Naive thymus-derived CD4-positive, alpha-beta T cell (primary cell): Measurements from ENCODE around the gene CWC15. TPM values are rescaled to one million over a fixed set of nuclear protein-coding genes. Genes with fewer than 3 reads are reported as not detected.

Source experiments
- ATAC-seq: fragments of 150-1000 bp; cut with Tn5 transposase; 2 replicates; pipeline ENCODE4 v1.10.0; 2021; ENCODE audit warnings: mild to moderate bottlenecking, moderate library complexity
- CTCF ChIA-PET: fragments of 350-600 bp; sonication (Branson Sonifier 250); formaldehyde crosslinking; loops from one replicate; lab custom pipeline; 2021; ENCODE audit warnings: antibody characterized with exemption; lab: Charles Lee
- POLR2A ChIA-PET: fragments of 350-600 bp; sonication (Branson Sonifier 250); formaldehyde crosslinking; loops from one replicate; lab custom pipeline; 2021; ENCODE audit warnings: antibody characterized with exemption, inconsistent platforms; lab: Charles Lee
- DNase-seq, 9 donors: peaks; one replicate each; pipeline versions ENCODE4 v3.0.0 to v3.0.0-alpha.2; 2020 to 2022; ENCODE audit warnings: mixed read lengths in 1 of 9
- H3K27ac ChIP-seq: one replicate; pipeline ENCODE4 v1.7.0; 2013; ENCODE audit warnings: mild to moderate bottlenecking, low read depth, low read length, moderate library complexity
- H3K27me3 ChIP-seq, 2 donors: one replicate each; pipeline ENCODE4 v1.7.0; 2013; ENCODE audit warnings: low read length in 2 of 2, mild to moderate bottlenecking in 2 of 2, moderate library complexity in 2 of 2; ENCODE audit not compliant: control insufficient read depth in 2 of 2, insufficient read depth in 2 of 2
- H3K36me3 ChIP-seq, 3 experiments: 1 replicate in 2 of 3; 2 replicates in 1 of 3; pipeline ENCODE4 v1.7.0; 2013; ENCODE audit warnings: low read length in 3 of 3, mild to moderate bottlenecking in 3 of 3, moderate library complexity in 1 of 3; ENCODE audit not compliant: insufficient read depth in 3 of 3, control insufficient read depth in 2 of 3
- H3K4me1 ChIP-seq, 2 donors: one replicate each; pipeline ENCODE4 v1.7.0; 2013; ENCODE audit warnings: low read length in 2 of 2, mild to moderate bottlenecking in 2 of 2, moderate library complexity in 1 of 2; ENCODE audit not compliant: control insufficient read depth in 2 of 2, insufficient read depth in 2 of 2
- H3K4me3 ChIP-seq: 2 replicates; pipeline ENCODE4 v1.7.0; 2013; ENCODE audit warnings: mild to moderate bottlenecking, low read length
- H3K9me3 ChIP-seq, 3 experiments: 1 replicate in 2 of 3; 2 replicates in 1 of 3; pipeline ENCODE4 v1.7.0; 2013; ENCODE audit warnings: low read length in 3 of 3; ENCODE audit not compliant: control insufficient read depth in 2 of 3
- H3K27ac Mint-ChIP-seq, 9 donors: one replicate each; pipeline ENCODE4 v1.8.0; 2020 to 2022; ENCODE audit warnings: mixed read lengths in 9 of 9, mild to moderate bottlenecking in 8 of 9, moderate library complexity in 5 of 9, inconsistent platforms in 2 of 9
- H3K27me3 Mint-ChIP-seq, 5 donors: one replicate each; pipeline ENCODE4 v1.8.0; 2021 to 2022; ENCODE audit warnings: mixed read lengths in 5 of 5, mild to moderate bottlenecking in 1 of 5
- H3K36me3 Mint-ChIP-seq, 5 donors: one replicate each; pipeline ENCODE4 v1.8.0; 2020 to 2022; ENCODE audit warnings: mixed read lengths in 5 of 5, mild to moderate bottlenecking in 3 of 5, inconsistent platforms in 1 of 5
- H3K4me1 Mint-ChIP-seq, 7 donors: one replicate each; pipeline ENCODE4 v1.8.0; 2020 to 2022; ENCODE audit warnings: mixed read lengths in 7 of 7, mild to moderate bottlenecking in 3 of 7, inconsistent platforms in 1 of 7
- H3K4me3 Mint-ChIP-seq, 10 donors: one replicate each; pipeline ENCODE4 v1.8.0; 2020 to 2022; ENCODE audit warnings: mild to moderate bottlenecking in 10 of 10, mixed read lengths in 10 of 10, moderate library complexity in 6 of 10, inconsistent platforms in 2 of 10
- H3K9me3 Mint-ChIP-seq, 11 donors: one replicate each; pipeline ENCODE4 v1.8.0; 2020 to 2022; ENCODE audit warnings: mixed read lengths in 11 of 11, mild to moderate bottlenecking in 4 of 11, inconsistent platforms in 1 of 11, moderate library complexity in 1 of 11
- intact Hi-C, 2 donors: fragments of 100-400 bp; cut with micrococcal nuclease; formaldehyde crosslinking; loops; one replicate each; pipeline ENCODE4 v1.15.1; 2023
- polyA plus RNA-seq, 2 donors: library from polyadenylated mRNA; unstranded; fragments of 300-500 nt; fragmentation: Illumina TruSeq; gene quantifications; one replicate each; pipeline ENCODE4 v1.2.3, GENCODE V29; 2021
- total RNA-seq, 6 experiments: library from RNA in 5 of 6; stranded (reverse) in 5 of 6; gene quantifications; 1 replicate in 5 of 6; 2 replicates in 1 of 6; pipeline ENCODE4 v1.2.3 and lab custom pipeline; 2021 to 2026

CWC15 gene
- total and polyA plus RNA-seq, 7 experiments from 2014 or later, result 47.8 to 94.7 (median 66.8) TPM

DNA sequence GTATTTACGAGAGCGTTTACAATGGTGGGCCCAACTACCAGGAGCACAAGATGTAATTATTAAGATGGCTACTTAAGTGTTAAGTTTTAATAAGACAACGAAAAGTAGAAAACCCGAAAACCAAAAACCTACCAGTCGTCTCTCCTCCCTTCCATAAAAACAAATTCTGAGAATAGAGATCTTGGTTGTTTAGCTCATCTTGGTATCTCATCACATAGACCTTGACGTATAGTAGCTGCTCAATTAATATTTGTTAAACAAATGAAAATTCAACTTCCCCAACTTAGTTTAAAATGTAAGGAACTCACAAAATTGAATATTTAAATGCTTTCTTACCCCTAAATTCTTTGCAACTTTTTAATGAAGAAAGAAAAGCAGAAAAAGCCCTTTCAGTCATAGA, 822 bp upstream of the CWC15 start:
- H3K4me1 Mint-ChIP-seq, result peaks cover 13 to 54% (median 30%) of the 10 kb centered on the region in 7 donors
- intact Hi-C loops, result loop anchor here (5.0 kb wide), 7 partner anchors 163 to 1777 kb away; partner anchors contain the start of genes MED17 (in 1 of the 2) and SLC36A4 (in 1 of the 2)
- ATAC-seq, result no peak
- H3K36me3 Mint-ChIP-seq, result peaks cover 6 to 31% (median 25%) of the 10 kb centered on the region in 5 donors
- H3K27ac Mint-ChIP-seq, result peak overlapping the region in 8 of 9 donors; percentile 92 to 100 (median 96)
- H3K9me3 ChIP-seq, result no peaks in the 10 kb centered on the region
- H3K27me3 ChIP-seq, result no peaks in the 10 kb centered on the region
- ChIA-PET POLR2A (interaction anchor here (1.0 to 5.3 kb wide), 6 partner anchors 9 to 1040 kb away, joined by 4 to 53 read pairs (median 6); partner anchors contain the start of genes ENDOD1 and SRSF8), CTCF (interaction anchor here (1.0 to 1.3 kb wide), 3 partner anchors 49 to 180 kb away, joined by 3 read pairs; no protein-coding TSS in a partner anchor)
- H3K9me3 Mint-ChIP-seq, result peaks cover 0 to 5% (median 0%) of the 10 kb centered on the region in 11 donors
- peak overlapping the region; percentile 88 to 100 (median 96) for H3K4me3 Mint-ChIP-seq
- peaks cover 21 to 28% (median 23%) of the 10 kb centered on the region in 3 experiments for H3K36me3 ChIP-seq
- peak overlapping the region; percentile 91 for H3K27ac ChIP-seq
- H3K27me3 Mint-ChIP-seq, result no peaks in the 10 kb centered on the region
- peaks cover 9 to 13% of the 10 kb centered on the region in 2 donors for H3K4me1 ChIP-seq
- no peak for DNase-seq
- peak overlapping the region; percentile 81 for H3K4me3 ChIP-seq

DNA sequence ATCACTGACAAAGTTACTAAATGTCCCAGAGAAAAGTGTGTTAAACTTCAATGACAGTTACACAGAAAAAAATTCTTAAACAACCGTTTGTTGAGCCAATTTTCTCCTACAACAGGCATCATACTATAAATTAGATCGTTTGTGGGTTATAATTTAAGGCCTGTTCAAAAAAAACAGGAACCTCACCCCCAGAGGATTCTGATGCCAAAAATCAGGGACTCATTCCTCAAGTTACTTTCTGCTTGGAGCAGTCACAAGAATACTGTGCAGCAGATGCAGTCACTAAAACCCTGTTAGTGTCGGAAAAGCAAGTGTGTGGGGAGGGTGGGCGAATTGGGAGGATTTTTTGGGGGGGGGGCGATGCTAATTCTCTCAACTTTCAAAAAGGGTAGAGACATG, 657 bp downstream of the CWC15 start:
- DNase-seq (no peak), ATAC-seq (no peak)
- ChIA-PET CTCF (interaction anchor here (0.6 to 1.2 kb wide), 2 partner anchors 94 to 1371 kb away, joined by 3 to 6 read pairs; partner anchors contain the start of gene SRSF8), POLR2A (interaction anchor here (0.8 to 5.3 kb wide), 9 partner anchors 8 to 1417 kb away, joined by 3 to 53 read pairs (median 7); partner anchors contain the start of genes CCDC82, ENDOD1, FAM76B and JRKL)
- no peaks in the 10 kb centered on the region for H3K27me3 ChIP-seq
- peaks cover 9 to 13% of the 10 kb centered on the region in 2 donors for H3K4me1 ChIP-seq
- H3K36me3 ChIP-seq, result peaks cover 27 to 43% (median 36%) of the 10 kb centered on the region in 3 experiments
- H3K36me3 Mint-ChIP-seq, result peaks cover 11 to 40% (median 39%) of the 10 kb centered on the region in 5 donors
- H3K27ac Mint-ChIP-seq, result peak overlapping the region; percentile 49 to 100 (median 96)
- peaks cover 17 to 66% (median 39%) of the 10 kb centered on the region in 7 donors for H3K4me1 Mint-ChIP-seq
- intact Hi-C loops, result loop anchor here (1.0 to 5.0 kb wide), 30 partner anchors 38 to 1775 kb away; partner anchors contain the start of genes ANKRD49 (in 2 of the 2), C11orf54 (in 2 of the 2), ENDOD1 (in 2 of the 2) and FUT4 (in 2 of the 2)
- H3K9me3 ChIP-seq, result no peaks in the 10 kb centered on the region
- peak overlapping the region; percentile 81 for H3K4me3 ChIP-seq
- H3K27me3 Mint-ChIP-seq, result no peaks in the 10 kb centered on the region
- H3K27ac ChIP-seq, result peak overlapping the region; percentile 91
- H3K9me3 Mint-ChIP-seq, result peaks cover 0 to 5% (median 0%) of the 10 kb centered on the region in 11 donors
- H3K4me3 Mint-ChIP-seq, result peak overlapping the region; percentile 88 to 100 (median 96)

DNA sequence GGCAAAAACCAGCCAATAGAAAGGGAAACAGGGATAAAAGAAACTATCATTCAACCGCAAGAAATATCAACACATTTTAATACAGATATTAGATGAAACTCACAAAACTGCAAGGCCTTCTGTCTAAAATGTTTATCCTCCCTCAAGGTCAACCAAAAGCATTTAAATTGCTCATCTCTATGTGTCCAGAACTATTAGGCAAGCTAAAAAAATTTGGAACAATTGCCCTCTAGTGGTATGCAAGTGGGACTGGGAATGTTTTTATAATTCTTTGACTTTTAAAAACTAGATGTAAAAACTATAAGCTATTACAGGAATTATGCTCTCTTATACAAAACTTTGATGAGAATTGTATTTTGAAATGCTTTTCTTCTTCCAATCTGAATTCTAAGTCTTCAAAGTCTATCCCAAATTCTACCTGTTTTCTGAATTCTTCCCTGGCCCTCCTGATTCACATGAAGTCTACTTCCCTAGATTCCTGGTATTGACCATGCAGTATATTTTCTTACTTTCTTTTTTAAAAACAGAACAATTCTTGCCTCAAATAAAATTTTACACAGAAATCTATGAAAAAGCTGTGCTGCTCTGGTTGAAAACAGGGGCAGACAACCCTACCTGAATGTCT, 4.9 kb downstream of the CWC15 start:
- ChIA-PET POLR2A (interaction anchor here (0.6 to 1.0 kb wide), 2 partner anchors 40 to 260 kb away, joined by 3 to 4 read pairs; no protein-coding TSS in a partner anchor), CTCF (interaction anchor here (1.3 kb wide), 1 partner anchor 180 kb away, joined by 4 read pairs; no protein-coding TSS in a partner anchor)
- H3K27ac Mint-ChIP-seq, result peak overlapping the region in 3 of 9 donors; percentile 8 to 53 (median 32)
- Histone ChIP-seq H3K4me1 (peaks cover 9 to 13% of the 10 kb centered on the region in 2 donors), H3K27me3 (no peaks in the 10 kb centered on the region), H3K27ac (no peak overlapping the region), H3K4me3 (no peak overlapping the region), H3K36me3 (peaks cover 42 to 75% (median 54%) of the 10 kb centered on the region in 3 experiments), H3K9me3 (no peaks in the 10 kb centered on the region)
- H3K4me1 Mint-ChIP-seq, result peaks cover 22 to 59% (median 44%) of the 10 kb centered on the region in 7 donors
- H3K4me3 Mint-ChIP-seq, result no peak overlapping the region
- ATAC-seq (no peak), DNase-seq (no peak)
- peaks cover 19 to 69% (median 57%) of the 10 kb centered on the region in 5 donors for H3K36me3 Mint-ChIP-seq
- no peaks in the 10 kb centered on the region for H3K27me3 Mint-ChIP-seq
- no peaks in the 10 kb centered on the region for H3K9me3 Mint-ChIP-seq
- intact Hi-C loops, result loop anchor here in 1 of 2 donors (1.0 kb wide), 1 partner anchor 345 kb away; no protein-coding TSS in a partner anchor

DNA sequence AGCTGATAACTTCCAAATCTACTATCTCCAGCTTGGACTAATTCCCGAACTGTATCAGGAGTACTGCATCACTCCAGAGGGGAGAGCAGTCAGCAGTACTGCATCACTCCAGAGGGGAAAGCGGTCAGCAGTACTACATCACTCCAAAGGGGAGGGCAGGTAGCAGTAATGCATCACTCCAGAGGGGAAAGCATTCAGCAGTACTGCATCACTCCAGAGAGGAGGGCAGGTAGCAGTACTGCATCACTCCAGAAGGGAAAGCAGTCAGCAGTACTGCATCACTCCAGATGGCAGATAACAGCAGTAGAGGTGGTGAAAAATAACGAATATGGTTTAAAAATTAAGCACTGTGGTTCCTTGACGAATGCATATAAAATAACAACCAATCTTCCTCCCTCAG, 8.4 kb downstream of the CWC15 start:
- Histone ChIP-seq H3K4me1 (no peaks in the 10 kb centered on the region), H3K36me3 (peaks cover 27 to 87% (median 49%) of the 10 kb centered on the region in 3 experiments), H3K4me3 (no peak overlapping the region), H3K27me3 (no peaks in the 10 kb centered on the region), H3K9me3 (no peaks in the 10 kb centered on the region), H3K27ac (no peak overlapping the region)
- no peak overlapping the region for H3K4me3 Mint-ChIP-seq
- peaks cover 12 to 30% (median 23%) of the 10 kb centered on the region in 7 donors for H3K4me1 Mint-ChIP-seq
- POLR2A ChIA-PET, result interaction anchor here (0.9 kb wide), 1 partner anchor 9 kb away, joined by 5 read pairs; the partner anchor contains the start of genes CWC15 and KDM4D
- no peaks in the 10 kb centered on the region for H3K27me3 Mint-ChIP-seq
- DNase-seq, result no peak
- H3K36me3 Mint-ChIP-seq, result peaks cover 27 to 73% (median 54%) of the 10 kb centered on the region in 5 donors
- H3K27ac Mint-ChIP-seq, result peak overlapping the region in 1 of 9 donors; percentile 35
- no peaks in the 10 kb centered on the region for H3K9me3 Mint-ChIP-seq
- intact Hi-C loops, result no loop called here
- CTCF ChIA-PET, result interaction anchor here (0.7 kb wide), 1 partner anchor 1274 kb away, joined by 3 read pairs; no protein-coding TSS in a partner anchor
- ATAC-seq, result peak; percentile 36

DNA sequence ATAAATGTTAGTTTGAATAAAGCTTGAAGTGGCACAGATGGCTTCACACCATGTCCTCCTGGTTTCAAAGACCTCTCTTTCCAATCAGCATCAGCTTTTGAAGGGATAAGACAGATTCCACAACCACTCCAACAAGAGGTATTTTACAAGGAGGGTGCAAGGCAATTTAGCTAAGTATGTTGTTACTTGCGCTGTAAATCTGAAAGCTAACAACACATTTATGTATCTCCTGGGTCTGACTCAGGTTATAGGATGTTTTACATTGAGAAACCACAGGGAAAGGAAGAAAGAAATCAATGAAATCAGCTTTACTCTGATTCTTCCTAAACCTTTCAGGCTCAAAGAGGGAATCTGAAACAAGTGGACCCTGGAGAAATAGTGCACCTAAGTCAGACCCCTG, 12.1 kb downstream of the CWC15 start:
- H3K36me3 Mint-ChIP-seq, result peaks cover 21 to 56% (median 32%) of the 10 kb centered on the region in 5 donors
- H3K4me1 Mint-ChIP-seq, result peaks cover 3 to 16% (median 10%) of the 10 kb centered on the region in 7 donors
- ATAC-seq (no peak), DNase-seq (no peak)
- H3K27ac Mint-ChIP-seq, result no peak overlapping the region
- intact Hi-C loops, result no loop called here
- Histone ChIP-seq H3K4me1 (no peaks in the 10 kb centered on the region), H3K36me3 (peaks cover 15 to 72% (median 28%) of the 10 kb centered on the region in 3 experiments), H3K4me3 (no peak overlapping the region), H3K27me3 (no peaks in the 10 kb centered on the region), H3K27ac (no peak overlapping the region), H3K9me3 (no peaks in the 10 kb centered on the region)
- H3K27me3 Mint-ChIP-seq, result no peaks in the 10 kb centered on the region
- H3K4me3 Mint-ChIP-seq, result no peak overlapping the region
- H3K9me3 Mint-ChIP-seq, result no peaks in the 10 kb centered on the region
- POLR2A ChIA-PET, result interaction anchor here (0.9 to 1.2 kb wide), 2 partner anchors 36 to 43 kb away, joined by 3 to 4 read pairs; no protein-coding TSS in a partner anchor
- CTCF ChIA-PET, result no interaction called here

DNA sequence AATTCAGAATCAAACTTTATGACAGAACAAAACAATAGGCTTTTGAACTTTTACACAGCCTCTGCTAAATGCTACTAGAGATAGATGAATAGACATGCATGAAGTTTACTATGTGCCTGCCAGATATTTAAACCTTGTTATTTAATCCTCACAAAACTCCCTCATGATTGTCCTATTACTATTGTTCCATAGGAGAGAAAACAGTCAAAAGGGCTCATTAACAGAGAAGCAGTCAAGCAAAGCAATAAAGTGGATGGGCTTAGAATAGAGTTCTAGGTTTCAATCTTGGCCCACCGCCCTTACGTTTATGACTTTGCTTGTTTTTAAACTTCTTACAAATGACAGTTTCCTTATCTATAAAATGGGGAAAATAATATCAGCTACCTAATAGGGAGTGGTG, 12.9 kb downstream of the CWC15 start:
- Mint-ChIP-seq H3K27ac (no peak overlapping the region), H3K9me3 (no peaks in the 10 kb centered on the region), H3K27me3 (no peaks in the 10 kb centered on the region), H3K4me1 (peaks cover 3 to 11% (median 4%) of the 10 kb centered on the region in 7 donors), H3K4me3 (no peak overlapping the region), H3K36me3 (peaks cover 17 to 48% (median 29%) of the 10 kb centered on the region in 5 donors)
- intact Hi-C loops, result no loop called here
- Histone ChIP-seq H3K27me3 (no peaks in the 10 kb centered on the region), H3K36me3 (peaks cover 8 to 64% (median 21%) of the 10 kb centered on the region in 3 experiments), H3K9me3 (no peaks in the 10 kb centered on the region), H3K4me1 (no peaks in the 10 kb centered on the region), H3K4me3 (no peak overlapping the region), H3K27ac (no peak overlapping the region)
- DNase-seq (no peak), ATAC-seq (no peak)
- ChIA-PET CTCF (no interaction called here), POLR2A (interaction anchor here (0.6 to 0.9 kb wide), 2 partner anchors 42 to 190 kb away, joined by 3 read pairs; no protein-coding TSS in a partner anchor)
